EL (cell line): ENCODE results near the gene UNC119.
"Not testable (repeated sequence)": the region's sequence is repeated elsewhere in the genome, so short reads cannot be mapped to it uniquely, and the experiment has no call there.

Experiments
- DNase-seq: peaks from one replicate; pipeline ENCODE4 v3.0.0-alpha.2; 2016

UNC119 gene

GRCh38 chr17:28552176-28552999 lies at the start of gene UNC119:
Gene UNC119 (minus strand): TSS chr17:28552624. CDS start chr17:28552557, 67 bp downstream.
- peak; percentile 77 for DNase-seq

GRCh38 chr17:28599311-28600184 lies 47.1 kb upstream of the UNC119 start:
- peak; percentile 92 for DNase-seq

- peak; percentile 94 for DNase-seq
Observed at GRCh38 chr17:28598799-28599310, 46.4 kb upstream of the UNC119 start, which contains the start of gene SPAG5. Gene SPAG5 (minus strand): TSS chr17:28599025. CDS start chr17:28598946, 79 bp downstream.

GRCh38 chr17:28598389-28598788 lies 46.0 kb upstream of the UNC119 start:
- DNase-seq = peak; percentile 11

GRCh38 chr17:28597606-28598383 lies 45.4 kb upstream of the UNC119 start:
- DNase-seq = no peak

- DNase-seq = no peak
Observed at GRCh38 chr17:28592260-28592659, 39.8 kb upstream of the UNC119 start.

GRCh38 chr17:28585851-28586250 lies 33.4 kb upstream of the UNC119 start:
- no peak for DNase-seq

- DNase-seq = no peak
Observed at GRCh38 chr17:28584434-28584833, 32.0 kb upstream of the UNC119 start.

GRCh38 chr17:28582513-28582912 lies 30.1 kb upstream of the UNC119 start:
- no peak for DNase-seq

GRCh38 chr17:28580959-28581358 lies 28.5 kb upstream of the UNC119 start:
- no peak for DNase-seq

GRCh38 chr17:28579526-28579925 lies 27.1 kb upstream of the UNC119 start:
- DNase-seq = no peak

- DNase-seq = no peak
Observed at GRCh38 chr17:28578246-28579195, 26.1 kb upstream of the UNC119 start.

GRCh38 chr17:28577466-28577824 lies 25.0 kb upstream of the UNC119 start:
- no peak for DNase-seq

- DNase-seq = peak; percentile 93
Observed at GRCh38 chr17:28576758-28577465, 24.5 kb upstream of the UNC119 start, which contains the start of gene ALDOC. Gene ALDOC (minus strand): TSS chr17:28576895. CDS start chr17:28575532, 1,363 bp downstream.

- not testable (repeated sequence) for DNase-seq
Observed at GRCh38 chr17:28576016-28576415, 23.6 kb upstream of the UNC119 start.

- no peak for DNase-seq
Observed at GRCh38 chr17:28575126-28575795, 22.8 kb upstream of the UNC119 start.

GRCh38 chr17:28574526-28574925 lies 22.1 kb upstream of the UNC119 start:
- DNase-seq = no peak

GRCh38 chr17:28573966-28574480 lies 21.6 kb upstream of the UNC119 start:
- DNase-seq = no peak

GRCh38 chr17:28573521-28573920 lies 21.1 kb upstream of the UNC119 start:
- DNase-seq = no peak

GRCh38 chr17:28573040-28573380 lies 20.6 kb upstream of the UNC119 start:
- no peak for DNase-seq
